ENCODE measurements around the gene PXK.
A peak's percentile ranks its signal among the peaks of the same experiment; 100 is the strongest.
"Not testable (repeated sequence)": the region's sequence is repeated elsewhere in the genome, so short reads cannot be mapped to it uniquely, and the experiment has no call there.

PXK gene

GRCh38 chr3:58323529-58324390 is 8.9 kb upstream of the PXK start:
- no peak for DNase-seq

- no peak for DNase-seq
Observed at GRCh38 chr3:58324391-58325390, 8.0 kb upstream of the PXK start.

- no peak for DNase-seq
Observed at GRCh38 chr3:58325525-58325992, 7.1 kb upstream of the PXK start.

DNA sequence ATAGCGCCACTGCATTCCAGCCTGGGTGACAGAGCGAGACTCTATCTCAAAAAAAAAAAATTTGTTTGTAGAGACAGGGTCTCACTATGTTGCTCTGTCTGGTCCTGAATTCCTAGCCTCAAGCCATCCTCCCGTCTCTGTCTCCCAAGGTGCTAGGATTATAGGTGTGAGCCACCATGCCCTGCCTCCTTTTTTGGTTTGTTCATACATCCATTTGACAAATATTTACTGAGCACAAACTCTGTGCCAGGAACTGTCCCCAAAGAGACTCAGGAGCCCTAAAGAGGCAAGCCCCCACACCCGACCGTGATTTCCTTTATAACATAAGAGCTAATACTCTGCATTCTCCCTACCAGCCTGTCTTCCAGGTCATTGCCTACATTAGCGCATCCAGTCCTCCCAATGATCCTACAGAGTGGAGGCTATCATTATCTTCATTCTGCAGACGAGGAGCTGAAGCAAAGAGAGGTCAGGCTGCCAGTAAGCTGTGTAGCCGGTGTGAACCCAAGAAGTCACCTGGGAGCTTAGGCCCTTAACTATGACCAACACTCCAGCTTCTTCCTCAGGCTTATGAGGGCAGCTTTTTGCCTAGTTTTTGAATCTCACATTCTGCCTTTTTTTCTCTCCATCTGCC is 6.3 kb upstream of the PXK start:
- DNase-seq: no peak

DNA sequence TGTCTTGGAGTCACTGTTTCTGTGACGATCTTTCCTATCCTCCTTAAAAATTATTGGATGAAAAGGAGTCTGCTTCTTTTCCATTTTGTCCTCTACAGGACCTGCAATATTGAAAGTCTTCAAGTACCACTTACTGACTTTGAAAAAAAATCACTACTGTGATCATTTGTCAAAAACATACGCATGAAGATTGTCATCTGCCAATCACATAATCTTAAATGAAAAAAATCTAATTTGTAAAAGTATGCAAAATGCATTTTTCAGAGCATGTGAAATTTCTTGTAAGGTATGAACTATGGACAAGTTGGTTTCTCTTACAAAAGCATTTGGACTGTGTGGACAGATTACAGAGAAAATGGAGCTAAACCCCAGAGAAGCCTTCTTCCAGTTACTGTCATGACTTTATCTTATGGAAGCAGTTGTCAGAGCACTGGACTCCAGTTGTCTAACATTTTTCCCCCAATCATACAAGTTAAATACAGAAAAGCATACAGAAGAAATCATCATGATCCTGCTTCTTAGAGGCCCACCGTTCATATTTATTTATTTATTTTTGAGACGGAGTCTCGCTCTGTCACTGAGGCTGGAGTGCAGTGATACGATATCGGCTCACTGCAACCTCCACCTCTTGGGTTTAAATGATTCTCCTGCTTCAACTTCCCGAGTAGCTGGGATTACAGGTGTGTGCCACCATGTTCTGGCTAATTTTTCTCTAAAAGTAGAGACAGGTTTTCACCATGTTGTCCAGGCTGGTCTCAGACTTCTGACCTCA is 3.4 kb upstream of the PXK start:
- DNase-seq: no peak

- DNase-seq: no peak
Observed at GRCh38 chr3:58329922-58330413, 2.7 kb upstream of the PXK start.

DNA sequence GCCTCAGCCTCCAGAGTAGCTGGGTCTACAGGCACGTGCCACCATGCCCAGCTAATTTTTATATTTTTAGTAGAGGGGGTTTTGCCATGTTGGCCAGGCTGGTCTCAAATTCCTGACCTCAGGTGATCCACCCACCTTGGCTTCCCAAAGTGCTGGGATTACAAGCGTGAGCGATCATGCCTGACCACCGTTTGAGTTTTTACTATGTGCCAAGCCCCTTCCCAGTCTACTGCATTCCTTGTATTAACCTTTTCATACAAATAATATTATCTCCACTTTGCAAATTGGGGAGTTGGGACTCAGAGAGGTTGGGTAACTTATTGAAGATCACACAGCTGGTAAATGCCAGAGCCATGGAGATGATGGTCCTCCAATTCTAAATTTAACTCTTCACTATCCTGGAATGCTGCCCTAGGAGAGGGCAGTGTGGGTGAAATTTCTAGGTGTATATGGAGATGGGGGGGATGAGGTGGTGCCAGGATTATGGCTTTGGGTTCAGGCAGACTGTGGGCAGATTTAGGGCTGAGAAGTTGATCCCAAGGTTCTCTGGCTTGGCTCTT is 1.0 kb upstream of the PXK start:
- DNase-seq: no peak

DNA sequence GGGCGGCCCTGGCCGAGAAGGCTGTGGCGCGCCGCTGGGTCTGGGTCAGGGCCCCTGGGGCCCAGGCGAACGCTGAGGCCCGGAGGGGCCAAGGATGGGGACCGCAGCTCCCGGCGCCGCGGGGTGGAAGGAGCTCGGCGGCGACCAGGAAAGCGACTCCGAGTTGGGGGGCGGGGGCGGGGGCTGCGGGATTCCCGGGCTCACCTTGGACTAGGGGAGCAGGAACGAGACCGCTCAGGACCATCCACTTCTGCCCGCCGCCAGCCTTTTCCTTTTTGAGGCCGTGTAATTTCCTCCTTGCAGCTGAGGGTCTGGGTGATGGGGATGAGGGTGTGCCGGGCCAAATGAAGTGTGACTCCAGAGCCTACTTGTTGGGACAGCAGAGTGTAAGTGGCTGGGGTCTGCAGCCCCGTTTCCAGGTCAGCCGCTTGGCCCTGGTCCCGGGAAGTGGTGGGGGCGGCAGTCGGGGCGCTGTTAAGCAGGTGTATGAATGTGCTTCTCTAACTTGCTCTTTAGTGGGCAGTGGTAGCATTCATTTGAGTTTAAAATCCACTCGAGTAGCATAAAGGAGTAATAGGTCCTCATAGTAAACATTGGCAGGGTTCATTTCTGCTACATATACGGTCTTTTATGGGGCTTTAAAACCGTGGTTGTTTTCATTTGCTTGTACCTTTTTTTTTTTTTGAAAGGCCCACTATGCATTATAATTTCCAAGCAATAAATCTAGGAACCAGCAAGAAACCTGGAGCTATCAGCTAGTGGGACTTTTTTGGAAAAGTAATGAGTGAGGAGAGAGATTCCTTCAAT is 717 bp downstream of the PXK start:
- DNase-seq: peak in 30 of 58 donors; percentile 2 to 51 (median 24)

DNA sequence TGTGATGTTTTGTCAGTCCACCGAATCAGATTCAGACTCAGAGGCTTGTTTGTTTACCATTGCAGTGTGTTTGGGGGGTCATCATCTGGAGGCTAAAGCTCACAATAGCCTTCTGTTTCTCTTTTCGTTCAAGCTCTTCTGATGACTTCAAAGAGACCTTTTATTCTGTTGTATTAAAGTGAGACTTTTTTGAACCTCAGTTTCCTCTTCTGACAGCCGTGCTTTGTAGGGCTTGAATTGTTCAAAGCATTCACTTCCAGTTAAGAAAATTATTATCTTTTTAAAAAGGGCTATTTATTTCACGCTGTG is 1.3 kb downstream of the PXK start:
- DNase-seq: peak in 15 of 58 donors; percentile 7 to 72 (median 25)

DNA sequence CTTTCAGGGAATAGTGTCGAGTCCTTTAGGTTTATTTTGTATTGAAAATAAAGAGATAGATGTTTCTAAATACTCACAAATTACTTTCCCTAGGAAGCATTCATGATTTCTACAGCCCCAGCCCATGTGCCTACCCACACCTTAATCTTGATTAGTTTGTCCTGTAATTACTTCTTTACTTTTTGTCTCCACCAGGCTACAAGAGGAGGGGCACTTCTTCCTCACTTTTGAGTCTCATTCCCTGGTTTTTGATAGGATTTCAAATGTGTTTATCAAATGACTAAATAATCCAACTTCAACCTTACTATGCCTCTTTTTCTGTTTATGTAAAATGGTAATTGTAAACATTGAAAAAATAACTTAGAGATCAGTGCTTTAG is 1.8 kb downstream of the PXK start:
- no peak for DNase-seq

DNA sequence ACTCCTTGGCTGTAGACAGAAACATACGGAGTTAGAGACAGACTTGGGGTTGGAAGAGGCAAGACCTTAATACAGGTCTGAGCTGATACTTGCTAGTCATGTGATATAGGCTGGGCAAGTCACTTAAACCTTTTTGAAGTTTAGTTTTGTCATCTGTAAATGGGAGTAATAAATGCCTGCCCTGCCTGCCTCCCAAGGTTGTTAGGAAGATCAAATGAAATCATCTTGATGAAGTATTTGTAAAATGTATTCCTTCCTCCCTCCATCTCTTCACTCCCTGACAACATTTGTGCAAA is 2.9 kb downstream of the PXK start:
- DNase-seq: no peak

DNA sequence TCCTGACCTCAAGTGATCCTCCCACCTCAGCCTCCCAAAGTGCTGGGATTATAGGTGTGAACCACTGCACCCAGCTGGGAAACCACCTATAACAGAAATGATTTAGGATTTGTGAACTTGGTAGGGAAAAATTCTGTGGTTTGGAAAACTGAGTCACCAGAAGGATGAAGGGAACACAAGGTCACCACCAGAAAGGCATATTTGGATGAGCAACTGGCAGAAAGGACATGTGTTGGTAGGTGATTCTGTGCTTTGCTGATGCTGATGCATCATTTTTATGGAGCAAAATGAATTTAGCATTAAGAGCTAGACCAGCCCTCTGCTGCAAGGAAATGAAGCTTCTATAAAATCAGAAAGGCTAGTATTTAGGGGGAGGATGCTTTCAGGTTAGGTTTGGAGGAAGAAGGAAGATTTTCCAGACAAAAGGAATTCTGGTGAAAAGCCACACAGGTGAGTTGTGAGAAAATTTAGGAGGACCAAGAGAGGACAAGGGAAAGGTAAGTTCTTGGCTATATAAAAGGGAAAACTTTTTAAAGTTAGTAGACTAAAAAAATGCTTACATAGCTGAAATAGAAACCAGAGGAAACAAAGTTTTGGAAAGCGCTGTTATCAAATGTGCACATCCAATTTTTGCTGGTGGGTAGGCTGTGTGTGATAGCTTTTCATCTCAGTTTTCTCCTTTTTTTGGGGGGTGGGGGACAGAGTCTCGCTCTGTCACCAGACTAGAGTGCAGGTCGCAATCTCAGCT is 3.6 kb downstream of the PXK start:
- DNase-seq: no peak

- no peak for DNase-seq
Observed at GRCh38 chr3:58337190-58337589, 4.5 kb downstream of the PXK start.

- DNase-seq: not testable (repeated sequence)
Observed at GRCh38 chr3:58339146-58339545, 6.5 kb downstream of the PXK start.

- DNase-seq: no peak
Observed at GRCh38 chr3:58340594-58341244, 8.0 kb downstream of the PXK start.

DNA sequence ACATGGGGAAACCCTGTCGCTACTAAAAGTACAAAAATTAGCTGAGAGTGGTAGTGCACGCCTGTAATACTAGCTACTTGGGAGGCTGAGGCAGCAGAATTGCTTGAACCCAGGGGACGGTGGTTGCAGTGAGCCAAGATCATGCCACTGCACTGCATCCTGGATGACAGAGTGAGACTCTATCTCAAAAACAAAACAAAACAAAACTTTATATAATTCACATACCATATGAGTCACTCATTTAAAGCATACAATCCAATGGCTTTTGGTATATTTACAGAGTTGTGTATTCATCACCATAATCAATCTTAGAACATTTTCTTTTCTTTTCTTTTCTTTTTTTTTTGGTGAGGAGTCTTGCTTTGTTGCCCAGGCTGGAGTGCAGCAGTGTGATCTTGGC is 8.7 kb downstream of the PXK start:
- DNase-seq: no peak

DNA sequence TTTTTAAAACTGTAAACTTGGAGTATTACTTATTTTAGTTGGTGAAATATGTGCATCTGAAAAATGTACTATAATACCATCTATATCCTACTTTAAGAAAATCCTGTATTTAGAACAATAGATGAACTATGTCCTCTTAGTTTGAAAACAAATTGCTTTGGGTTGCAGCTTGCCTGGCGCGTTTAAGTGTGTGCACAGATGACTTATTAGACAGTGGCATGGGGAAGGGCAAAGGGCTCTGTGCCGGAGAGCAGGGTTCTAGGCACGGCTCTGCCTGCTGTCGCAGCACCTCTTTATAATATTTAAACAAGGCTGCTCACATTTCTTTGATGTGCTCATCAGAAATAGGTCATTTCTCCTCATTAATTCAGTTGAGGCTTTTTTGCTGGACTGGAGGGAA is 10.0 kb downstream of the PXK start:
- DNase-seq: peak in 13 of 58 donors; percentile 5 to 45 (median 19)

DNA sequence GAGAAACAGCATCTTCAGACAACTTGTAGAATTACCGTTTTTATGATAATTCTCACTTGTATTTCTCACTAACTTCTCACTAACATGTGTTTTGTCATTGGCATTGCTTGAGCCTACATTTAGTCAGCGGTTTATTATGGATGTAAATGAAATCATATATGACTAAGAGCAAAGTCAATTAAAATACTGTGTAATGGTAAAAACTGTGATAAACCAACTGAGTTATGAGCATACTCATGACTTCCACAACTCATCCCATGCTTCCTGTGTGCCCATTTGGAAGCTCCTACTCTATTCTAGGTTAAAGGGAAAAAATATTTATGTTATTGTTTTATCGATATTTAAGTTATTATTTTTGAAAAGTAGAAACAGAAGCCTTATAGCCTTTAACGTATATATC is 12.8 kb downstream of the PXK start:
- DNase-seq: no peak

Data from anterior cingulate cortex (tissue), 58 donors.